ENCODE results near the gene SPATA31C2.
"Not testable (repeated sequence)": the region's sequence is repeated elsewhere in the genome, so short reads cannot be mapped to it uniquely, and the experiment has no call there.

SPATA31C2 gene

GRCh38 chr9:88123413-88123812, 14.9 kb downstream of the SPATA31C2 start:
- not testable (repeated sequence) for DNase-seq

GRCh38 chr9:88118121-88118520, 20.2 kb downstream of the SPATA31C2 start:
- DNase-seq, result not testable (repeated sequence)

DNA sequence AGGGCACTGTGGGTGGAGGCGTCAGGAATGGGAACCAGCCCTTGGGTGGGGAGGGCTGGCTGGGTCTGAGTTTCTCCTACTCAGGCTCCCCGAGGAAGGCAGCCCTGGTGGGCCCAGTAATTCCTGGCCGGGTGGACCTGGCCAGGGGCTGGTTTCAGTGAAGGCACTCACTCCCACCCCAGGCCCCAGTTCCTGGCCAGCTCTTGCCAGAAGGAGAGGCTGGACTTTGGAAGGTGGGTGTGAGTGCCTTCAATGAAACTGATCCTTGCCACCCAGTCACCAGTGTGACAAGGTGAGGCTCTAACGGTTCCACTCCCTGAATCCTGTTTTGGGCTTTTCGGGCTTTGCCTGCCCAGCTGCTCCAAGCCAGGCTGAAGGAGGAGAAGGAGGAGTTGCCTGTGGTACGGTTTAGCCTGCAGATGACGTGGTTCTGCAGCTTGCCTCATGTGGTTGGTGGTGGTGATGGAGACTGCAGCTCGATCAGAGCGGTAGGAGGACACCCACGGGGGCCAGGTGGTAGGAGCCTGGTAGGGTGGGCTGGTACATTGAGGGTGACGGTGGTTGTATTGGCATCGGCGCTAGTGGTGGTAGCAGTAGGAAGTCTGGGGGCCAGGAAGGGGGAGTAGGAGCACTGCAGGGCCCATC, 23.2 kb downstream of the SPATA31C2 start:
- not testable (repeated sequence) for DNase-seq

DNA sequence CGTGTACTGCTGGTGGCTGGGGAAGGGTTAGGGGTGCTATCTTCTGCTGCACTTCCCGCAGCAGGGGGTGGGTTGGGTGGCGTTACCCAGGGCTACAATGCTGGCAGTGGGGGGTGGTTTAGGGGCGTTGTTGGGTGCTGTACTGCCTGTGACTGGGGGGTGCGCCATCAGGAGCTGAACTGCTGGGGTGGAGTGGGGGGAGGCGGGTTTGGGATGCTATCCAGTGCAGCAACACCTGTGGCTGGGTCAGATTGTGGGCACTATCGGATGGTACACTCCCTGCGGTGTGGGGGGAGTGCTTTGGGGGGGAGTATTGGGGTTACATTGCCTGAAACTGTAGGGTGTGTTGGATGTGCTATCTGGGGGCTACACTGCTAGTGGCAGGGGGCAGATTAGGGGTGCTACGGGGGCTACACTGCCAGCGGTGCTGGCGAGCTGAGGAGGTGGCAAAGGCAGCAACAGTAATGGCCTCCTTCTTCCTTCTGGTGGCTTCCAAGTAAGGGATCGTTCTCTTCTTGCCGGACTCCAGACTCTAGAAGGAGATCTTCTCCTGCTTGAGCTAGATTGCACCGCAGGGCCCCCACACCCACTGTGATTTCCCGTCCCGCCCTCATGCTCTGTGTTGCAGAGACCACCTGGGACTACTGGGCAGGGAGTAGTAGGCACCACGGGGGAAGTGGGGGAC, 23.9 kb downstream of the SPATA31C2 start:
- DNase-seq, result not testable (repeated sequence)

GRCh38 chr9:88113156-88114130, 24.8 kb downstream of the SPATA31C2 start:
- DNase-seq, result not testable (repeated sequence)

- DNase-seq, result no peak
Measured at GRCh38 chr9:88110026-88110425, 28.2 kb downstream of the SPATA31C2 start.

DNA sequence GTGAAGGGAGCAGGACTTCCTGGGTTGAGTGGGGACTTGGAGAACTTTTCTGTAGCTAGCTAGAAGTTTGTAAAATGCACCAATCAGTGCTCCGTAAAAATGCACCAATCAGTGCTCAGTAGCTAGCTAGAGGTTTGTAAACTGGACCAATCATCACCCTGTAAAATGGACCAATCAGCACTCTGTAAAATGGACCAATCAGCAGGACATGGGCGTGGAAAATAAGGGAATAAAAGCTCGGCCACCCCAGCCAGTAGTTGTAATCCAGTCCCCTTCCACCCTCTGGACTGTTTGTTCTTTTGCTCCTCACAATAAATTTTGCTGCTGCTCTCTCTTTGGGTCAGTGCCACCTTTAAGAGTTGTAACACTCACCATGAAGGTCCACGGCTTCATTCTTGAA, 29.5 kb downstream of the SPATA31C2 start:
- DNase-seq, result no peak

GRCh38 chr9:88106492-88106891, 31.8 kb downstream of the SPATA31C2 start:
- peak; percentile 28 for DNase-seq

- no peak for DNase-seq
Measured at GRCh38 chr9:88092797-88093331, 45.4 kb downstream of the SPATA31C2 start.

DNA sequence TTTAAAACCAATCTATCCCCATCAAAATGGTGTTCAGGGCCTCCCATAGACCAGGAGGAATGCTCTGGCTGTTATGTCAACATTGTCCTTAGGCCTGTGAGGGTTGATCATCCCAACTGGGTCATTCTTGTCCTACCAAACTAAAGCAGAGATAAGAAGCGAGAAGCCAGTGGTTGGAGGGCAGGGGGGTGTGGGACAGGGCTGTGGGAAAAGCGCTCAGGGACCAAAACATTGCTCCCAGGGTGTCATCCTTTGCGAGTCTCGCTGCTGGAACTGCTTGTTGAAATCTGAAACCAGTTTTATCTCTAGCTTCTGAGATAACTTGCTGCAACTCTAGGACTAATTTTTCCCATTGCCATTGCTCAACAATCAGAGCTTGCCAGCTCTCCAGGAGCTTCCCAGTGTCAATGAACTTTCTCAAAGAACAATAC, 48.1 kb downstream of the SPATA31C2 start:
- DNase-seq, result peak; percentile 38

DNA sequence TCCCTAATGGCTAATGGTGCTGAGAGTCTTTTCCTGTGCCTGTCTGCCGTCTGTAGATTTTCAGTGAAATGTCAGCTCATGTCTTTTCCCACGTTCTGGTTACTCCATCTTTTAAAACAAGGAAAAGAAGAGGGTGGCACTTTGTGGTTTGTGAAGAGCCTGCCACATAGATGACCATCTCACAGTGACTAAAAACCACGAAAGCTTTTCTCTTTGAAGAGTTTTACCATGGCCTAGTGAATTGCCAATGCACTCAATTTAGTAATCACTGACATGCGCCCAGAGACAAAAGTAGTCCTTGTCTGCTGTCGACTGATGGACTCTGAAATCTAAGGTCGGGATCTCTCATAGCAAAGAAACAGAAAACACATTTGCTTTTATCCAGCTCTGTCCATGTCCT, 50.4 kb downstream of the SPATA31C2 start:
- DNase-seq, result no peak

DNA sequence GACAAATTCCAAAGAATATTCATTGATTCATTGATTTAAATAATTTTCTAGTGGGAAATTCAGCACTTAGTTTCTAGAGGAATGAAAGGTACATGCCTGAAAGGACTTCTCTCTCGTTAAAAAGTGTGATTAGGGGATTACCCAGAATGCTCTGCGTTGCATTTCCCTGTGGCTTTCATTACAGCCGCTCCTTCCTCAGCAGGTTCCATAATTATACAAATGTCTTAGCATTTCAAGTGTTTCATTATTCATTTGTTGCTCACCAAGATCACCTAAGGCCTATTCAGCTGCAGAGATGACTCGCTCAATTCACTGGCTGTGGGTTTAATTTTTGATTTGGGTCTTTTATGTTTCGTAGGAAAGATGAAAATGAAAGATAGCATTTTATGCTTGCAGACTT, 52.8 kb downstream of the SPATA31C2 start:
- DNase-seq, result peak; percentile 6

GRCh38 chr9:88084357-88085183, 53.7 kb downstream of the SPATA31C2 start:
- no peak for DNase-seq

Measured in OCI-M1 (cell line).